Activated CD8-positive, alpha-beta memory T cell treated with anti-CD3 and anti-CD28 coated beads, Interleukin-2, amount 50 U/mL, for 4 hours (primary cell): ENCODE data around the gene PDE4A.

ENCODE experiments used
- DNase-seq: peaks from one replicate; pipeline ENCODE4 v3.0.0-alpha.2; 2020

PDE4A gene

DNA sequence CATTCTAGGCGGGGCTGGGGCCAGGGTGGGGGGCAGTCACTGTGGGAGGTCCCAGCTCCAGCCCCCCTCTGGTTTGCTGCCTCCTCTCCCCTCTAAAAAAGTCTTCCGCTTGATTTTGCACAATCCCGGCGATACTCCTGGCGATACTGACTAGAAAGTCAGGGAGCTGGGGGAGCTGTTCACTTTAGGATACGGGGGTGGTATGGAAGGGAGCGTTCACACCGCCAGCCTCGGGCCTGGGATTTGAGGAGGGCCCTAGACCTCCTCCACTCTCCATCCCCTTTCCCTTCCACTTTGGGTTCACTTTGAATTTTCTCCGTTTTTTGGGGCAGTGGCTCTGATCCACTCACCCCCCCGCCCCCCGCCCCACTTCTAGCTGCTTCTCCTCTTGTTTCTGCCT, 47.8 kb downstream of the PDE4A start:
- DNase-seq, result no peak

- DNase-seq, result no peak
These were observed 51.6 kb downstream of the PDE4A start for GRCh38 chr19:10471909-10472308.

- no peak for DNase-seq
These were observed 52.9 kb downstream of the PDE4A start for GRCh38 chr19:10473192-10473591.

- no peak for DNase-seq
These were observed 54.7 kb downstream of the PDE4A start for GRCh38 chr19:10474962-10475451.

- no peak for DNase-seq
These were observed 58.1 kb downstream of the PDE4A start for GRCh38 chr19:10478476-10478875.

- peak; percentile 89 for DNase-seq
These were observed 58.6 kb downstream of the PDE4A start for GRCh38 chr19:10478903-10479384.

GRCh38 chr19:10486551-10486950, 66.2 kb downstream of the PDE4A start:
- DNase-seq, result no peak

DNA sequence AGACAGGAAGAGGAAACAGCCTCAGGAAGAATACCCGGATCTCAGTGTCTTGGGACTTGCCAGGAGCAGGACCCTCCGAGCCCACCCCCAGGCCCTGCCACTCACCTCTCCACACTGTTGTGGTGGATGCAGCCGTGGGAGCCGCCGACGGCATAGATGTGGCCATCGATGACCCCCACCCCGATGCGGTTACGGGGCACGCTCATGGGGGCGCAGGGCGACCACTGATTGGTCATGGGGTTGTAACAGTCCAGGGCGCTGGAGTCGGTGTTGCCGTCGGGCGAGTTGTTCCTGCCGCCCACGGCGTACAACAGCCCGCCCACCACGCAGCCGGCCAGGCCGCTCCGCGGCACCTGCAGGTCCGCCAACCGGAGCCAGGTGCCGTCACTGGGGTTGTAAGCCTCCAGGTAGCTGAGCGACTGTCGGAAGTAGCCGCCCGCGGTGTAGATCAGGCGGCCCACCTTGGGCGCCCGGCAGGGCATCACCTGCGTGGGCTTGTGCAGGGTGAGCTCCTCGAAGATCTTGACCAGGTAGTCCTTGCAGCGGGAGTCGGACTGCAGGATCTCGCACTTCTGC, 71.2 kb downstream of the PDE4A start:
- DNase-seq, result no peak

GRCh38 chr19:10497371-10497770, 77.0 kb downstream of the PDE4A start:
- no peak for DNase-seq

DNA sequence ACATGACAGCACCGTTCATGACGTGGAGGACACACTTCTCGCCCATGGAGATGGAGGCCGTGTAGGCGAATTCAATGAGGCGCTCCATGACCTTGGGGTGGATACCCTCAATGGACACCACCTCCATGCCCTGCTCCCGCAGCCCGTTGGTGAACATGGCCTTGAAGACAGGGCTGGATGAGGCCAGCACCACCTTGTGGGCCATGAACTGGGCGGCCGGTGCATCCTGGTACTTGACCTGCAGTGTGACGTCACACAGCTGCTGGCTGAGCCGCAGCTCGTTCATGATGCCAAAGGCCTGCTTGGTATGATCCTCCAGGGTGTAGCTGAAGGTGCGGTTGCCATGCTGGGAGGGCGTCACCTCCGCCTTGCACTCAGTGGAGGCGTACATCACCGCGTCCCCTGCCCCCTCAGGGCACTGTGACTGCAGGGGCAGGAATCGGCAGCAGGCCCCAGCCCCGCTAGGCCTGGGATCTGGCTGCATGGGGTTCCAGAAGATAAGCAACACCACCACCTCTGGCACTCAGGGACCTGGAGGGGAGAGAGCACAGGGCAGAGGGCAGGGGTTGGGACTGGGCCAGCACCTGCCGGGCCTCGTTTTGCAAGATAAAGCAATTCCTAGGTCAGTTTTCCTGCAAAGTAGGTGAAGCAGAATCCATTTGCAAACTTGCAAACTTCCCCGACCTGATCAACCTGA, 79.4 kb downstream of the PDE4A start:
- no peak for DNase-seq

GRCh38 chr19:10500247-10500592, 79.9 kb downstream of the PDE4A start:
- no peak for DNase-seq

DNA sequence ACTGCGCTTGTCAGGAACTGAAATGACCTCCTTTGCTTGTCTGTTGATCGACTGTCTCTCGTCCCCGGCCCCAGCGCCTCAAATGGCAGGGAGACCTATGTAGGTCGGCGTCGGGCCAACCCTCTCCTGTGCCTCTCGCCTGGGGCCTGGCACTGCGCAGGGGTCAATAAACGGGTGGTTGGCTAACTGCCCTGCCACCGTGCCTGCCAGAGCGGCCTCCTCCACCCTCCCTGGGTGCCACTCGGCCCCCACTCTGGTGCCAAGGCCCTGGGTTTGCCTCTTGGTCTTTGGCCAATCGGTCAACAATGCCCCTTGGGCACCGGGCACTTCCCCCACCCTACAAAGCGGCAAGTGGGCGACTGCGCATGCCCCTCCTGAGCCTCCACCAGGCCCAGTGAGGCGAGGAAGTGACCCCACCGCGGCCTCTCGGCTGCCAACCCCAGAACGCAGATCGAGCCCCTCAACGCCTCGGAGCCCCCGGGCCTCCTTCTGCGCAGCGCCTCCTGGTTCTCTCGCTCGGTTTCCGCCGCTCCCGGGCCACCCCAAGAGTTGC, 81.7 kb downstream of the PDE4A start:
- peak; percentile 52 for DNase-seq

DNA sequence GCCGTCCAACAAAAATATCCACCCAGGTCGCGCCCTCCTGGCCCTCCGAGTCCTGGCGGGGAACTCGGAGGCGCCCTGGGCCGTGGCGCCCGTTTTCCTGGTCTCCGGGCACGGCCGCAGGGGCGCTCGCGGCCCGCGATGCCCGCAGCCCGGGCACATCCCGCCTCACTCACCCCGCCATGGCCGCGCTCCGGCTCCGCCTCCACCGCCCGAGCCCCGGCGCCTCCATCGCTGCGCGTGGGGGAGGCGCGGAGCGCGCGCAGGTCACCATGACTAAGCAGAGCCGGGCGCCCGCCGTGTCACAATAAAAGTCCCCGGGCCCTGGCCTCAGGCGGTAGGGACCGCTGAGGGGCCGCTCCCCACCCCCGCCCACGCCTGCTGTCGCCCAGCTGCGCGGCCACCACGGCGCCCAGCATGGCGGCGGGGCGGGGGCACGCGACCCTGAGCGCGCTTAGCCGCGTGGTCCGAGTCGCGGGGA, 82.2 kb downstream of the PDE4A start:
- DNase-seq, result peak; percentile 91

GRCh38 chr19:10503002-10503789, 82.9 kb downstream of the PDE4A start, which contains the start of gene KEAP1:
TSS of gene KEAP1 (minus strand) at chr19:10503356. CDS start at chr19:10500033, 3,323 bp downstream.
- DNase-seq, result no peak

DNA sequence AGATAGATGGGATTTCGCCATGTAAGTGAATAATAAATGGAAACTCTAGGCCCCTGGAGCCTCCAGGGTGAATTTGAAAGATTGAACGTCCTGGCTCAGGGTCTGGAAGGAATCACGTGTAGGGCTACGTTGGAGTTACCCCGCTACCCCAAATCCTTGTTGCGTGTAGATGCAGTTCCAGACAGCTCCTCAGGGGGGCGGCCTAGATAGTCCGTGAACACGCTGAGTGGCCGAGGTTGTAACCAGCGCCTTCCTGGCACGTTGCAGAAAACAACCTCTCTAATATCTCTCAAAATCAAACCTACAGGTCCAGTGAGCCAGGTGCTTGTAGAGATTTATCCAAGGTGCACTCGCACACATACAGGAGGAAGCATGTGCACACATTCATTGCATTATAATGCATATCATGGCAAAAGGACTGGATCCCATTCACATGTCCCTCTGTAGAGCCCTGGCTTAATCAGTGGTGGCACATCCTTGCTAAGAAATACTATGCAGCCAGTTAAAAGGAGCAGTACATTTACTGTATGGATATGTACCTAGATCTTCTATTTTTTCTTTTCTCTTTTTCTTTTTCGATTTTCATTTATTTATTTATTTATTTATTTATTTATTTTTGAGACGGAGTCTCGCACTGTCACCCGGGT, 85.4 kb downstream of the PDE4A start:
- peak; percentile 85 for DNase-seq

DNA sequence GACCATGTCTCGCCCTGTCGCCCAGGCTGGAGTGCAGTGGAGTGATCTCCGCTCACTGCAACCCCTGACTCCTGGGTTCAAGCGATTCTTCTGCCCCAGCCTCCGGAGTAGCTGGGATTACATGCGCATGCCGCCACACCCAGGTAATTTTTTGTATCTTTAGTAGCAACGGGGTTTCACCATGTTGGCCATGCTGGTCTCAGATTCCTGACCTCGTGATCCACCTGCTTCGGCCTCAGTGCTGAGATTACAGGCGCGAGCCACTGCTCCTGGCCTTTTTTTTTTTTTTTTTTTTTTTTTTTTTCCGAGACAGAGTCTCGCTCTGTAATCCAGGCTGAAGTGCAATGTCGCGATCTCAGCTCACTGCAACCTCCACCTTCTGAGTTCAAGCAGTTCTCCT, 87.7 kb downstream of the PDE4A start:
- DNase-seq, result no peak

DNA sequence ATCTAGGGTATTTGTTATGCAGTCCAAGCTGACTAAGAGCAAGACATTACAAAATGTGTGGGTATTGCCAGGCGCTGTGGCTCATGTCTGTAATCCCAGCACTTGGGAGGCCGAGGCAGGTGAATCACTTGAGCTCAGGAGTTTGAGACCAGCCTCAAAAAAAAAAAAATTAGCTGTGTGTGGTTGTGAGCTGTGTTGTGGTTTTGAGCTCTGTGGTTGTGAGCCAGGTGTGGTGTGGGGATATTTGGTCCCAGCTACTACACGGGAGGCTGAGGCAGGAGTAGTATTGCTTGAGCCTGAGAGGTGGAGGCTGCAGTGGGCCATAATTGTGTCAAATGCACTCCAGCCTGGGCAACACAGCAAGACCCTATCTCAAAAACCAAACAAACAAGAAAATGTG, 88.4 kb downstream of the PDE4A start:
- DNase-seq, result no peak

GRCh38 chr19:10510301-10510802, 90.0 kb downstream of the PDE4A start:
- DNase-seq, result peak; percentile 69

- no peak for DNase-seq
These were observed 92.9 kb downstream of the PDE4A start for GRCh38 chr19:10513223-10513622.

DNA sequence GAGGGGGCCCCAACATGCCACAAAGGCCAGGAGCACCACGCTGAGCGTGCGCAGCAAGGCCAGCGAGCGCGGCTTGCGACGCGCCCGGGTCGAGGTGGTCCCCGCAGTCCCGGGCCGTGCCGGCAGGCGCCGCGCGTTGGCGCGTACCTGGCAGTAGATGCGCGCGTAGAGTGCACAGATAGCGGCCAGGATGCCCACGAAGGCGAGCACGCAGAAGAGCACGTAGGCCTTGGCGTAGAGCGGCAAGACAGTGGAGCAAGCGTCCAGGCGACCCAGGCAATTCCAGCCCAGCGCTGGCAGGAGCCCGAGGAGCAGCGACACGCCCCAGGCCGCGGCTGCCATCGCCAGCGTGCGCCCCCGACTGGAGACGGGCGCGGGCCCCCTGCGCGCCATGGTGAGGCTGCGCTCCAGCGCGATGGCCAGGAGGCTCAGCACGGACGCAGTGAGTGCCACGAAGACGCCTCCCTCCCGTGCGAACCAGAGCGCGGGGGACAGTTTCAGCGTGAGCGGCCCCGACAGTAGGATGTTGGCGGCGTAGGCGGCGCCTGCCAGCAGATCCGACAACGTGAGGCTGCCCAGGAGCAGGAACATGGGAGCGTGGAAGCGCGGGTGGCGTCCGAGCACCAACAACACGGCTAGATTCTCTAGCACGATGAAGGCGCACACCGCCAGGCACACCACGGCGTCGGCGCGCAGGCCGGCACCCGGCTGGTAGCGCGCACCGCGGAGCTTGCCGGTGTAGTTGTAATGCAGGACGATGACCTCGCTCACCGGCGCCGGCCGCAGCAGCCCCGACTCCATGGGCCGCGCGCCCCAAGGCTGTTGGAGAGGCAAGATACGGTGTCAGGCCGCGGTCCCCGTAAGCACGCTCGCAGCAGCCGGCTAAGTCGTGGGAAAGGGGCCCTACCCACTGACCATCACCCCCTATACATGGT, 94.1 kb downstream of the PDE4A start:
- DNase-seq, result peak; percentile 48

DNA sequence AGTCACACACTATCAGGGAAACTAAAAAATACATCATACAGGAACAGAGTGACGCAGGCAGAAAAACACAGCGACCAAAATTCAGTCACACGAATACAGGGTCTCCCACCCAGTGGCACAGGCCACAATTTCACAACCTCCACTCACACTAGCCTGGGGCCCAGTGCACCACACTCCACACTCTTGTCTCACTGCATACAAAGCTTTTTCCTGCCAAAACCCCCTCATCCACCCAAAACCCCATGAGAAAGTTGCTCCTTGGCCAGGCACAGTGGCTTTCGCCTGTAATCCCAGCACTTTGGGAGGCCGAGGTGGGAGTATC, 95.7 kb downstream of the PDE4A start:
- no peak for DNase-seq
